Measurements from ENCODE around the gene AP1S3. TPM values are rescaled to one million over a fixed set of nuclear protein-coding genes. Genes with fewer than 3 reads are reported as not detected.

AP1S3 gene
- total and polyA plus RNA-seq, 2 of the 4 experiments (the other 2 are of a cell fraction) = 2.5 to 4.1 TPM

- ChIA-PET POLR2A (ENCODE audit: unreplicated experiment) (no interaction called here), CTCF (no interaction called here)
- H3K9ac ChIP-seq (ENCODE audit: low read depth, low read length) = no peak overlapping the region
- no peak for ATAC-seq (ENCODE audit: low read depth)
- no peak overlapping the region for H3K56ac ChIP-seq (ENCODE audit: extremely low read depth, insufficient read depth, low read length)
- no peaks in the 10 kb centered on the region for H3K36me3 ChIP-seq (ENCODE audit: control insufficient read depth, insufficient read depth, low read length)
- H3K4me2 ChIP-seq (ENCODE audit: low read depth, low read length) = no peak overlapping the region
- no TSS peak for BruUV-seq (replicated peaks)
- 0 out of 2 replicates have a peak overlapping the region, but pooled peaks have one; percentile 42 for H3K23ac ChIP-seq (ENCODE audit: low read depth, low read length)
- no peaks in the 10 kb centered on the region for H4K20me1 ChIP-seq (ENCODE audit: insufficient read depth, low read length)
- H4K91ac ChIP-seq (ENCODE audit: insufficient read depth, low read depth, low read length) = peak overlapping the region; percentile 70
- H3K4me3 ChIP-seq (ENCODE audit: insufficient read depth, low read depth, low read length) = no peak overlapping the region
- dilution Hi-C loops (cut with HindIII; ENCODE audit: low sequenced_read_pairs, unreplicated experiment) = no loop called here
- peak overlapping the region; percentile 94 for H2AK5ac ChIP-seq (ENCODE audit: low read depth, low read length)
- H3K79me1 ChIP-seq (ENCODE audit: low read depth in 1 of 2, low read length in 2 of 2) = no peaks in the 10 kb centered on the region
- peak overlapping the region; percentile 91; the same call in 2 of the 3 replicates for H2BK15ac ChIP-seq (ENCODE audit: low read depth, low read length)
- H2BK20ac ChIP-seq (ENCODE audit: low read depth, low read length) = peak overlapping the region; percentile 80
- TF ChIP-seq, protein P1, sequence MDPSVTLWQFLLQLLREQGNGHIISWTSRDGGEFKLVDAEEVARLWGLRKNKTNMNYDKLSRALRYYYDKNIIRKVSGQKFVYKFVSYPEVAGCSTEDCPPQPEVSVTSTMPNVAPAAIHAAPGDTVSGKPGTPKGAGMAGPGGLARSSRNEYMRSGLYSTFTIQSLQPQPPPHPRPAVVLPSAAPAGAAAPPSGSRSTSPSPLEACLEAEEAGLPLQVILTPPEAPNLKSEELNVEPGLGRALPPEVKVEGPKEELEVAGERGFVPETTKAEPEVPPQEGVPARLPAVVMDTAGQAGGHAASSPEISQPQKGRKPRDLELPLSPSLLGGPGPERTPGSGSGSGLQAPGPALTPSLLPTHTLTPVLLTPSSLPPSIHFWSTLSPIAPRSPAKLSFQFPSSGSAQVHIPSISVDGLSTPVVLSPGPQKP (IDR thresholded peaks at IDR 0.05; ENCODE audit: borderline replicate concordance, low read depth, low read length) = no peak
- no peak for TF ChIP-seq CTCF (conservative IDR thresholded peaks at IDR 0.05; ENCODE audit: low read depth, low read length)
- TF ChIP-seq, protein P2, sequence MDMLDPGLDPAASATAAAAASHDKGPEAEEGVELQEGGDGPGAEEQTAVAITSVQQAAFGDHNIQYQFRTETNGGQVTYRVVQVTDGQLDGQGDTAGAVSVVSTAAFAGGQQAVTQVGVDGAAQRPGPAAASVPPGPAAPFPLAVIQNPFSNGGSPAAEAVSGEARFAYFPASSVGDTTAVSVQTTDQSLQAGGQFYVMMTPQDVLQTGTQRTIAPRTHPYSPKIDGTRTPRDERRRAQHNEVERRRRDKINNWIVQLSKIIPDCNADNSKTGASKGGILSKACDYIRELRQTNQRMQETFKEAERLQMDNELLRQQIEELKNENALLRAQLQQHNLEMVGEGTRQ (IDR thresholded peaks at IDR 0.05; ENCODE audit: low read depth, low read length) = no peak
- H4K5ac ChIP-seq (ENCODE audit: low read depth, low read length) = peak overlapping the region; percentile 83
- intact Hi-C loops (cut with micrococcal nuclease) = loop anchor here (2.0 kb wide), 1 partner anchor 15 kb away; no protein-coding TSS in a partner anchor
- H3K18ac ChIP-seq (ENCODE audit: low read depth, low read length) = peak overlapping the region; percentile 90
- peak overlapping the region; percentile 76 for H2BK120ac ChIP-seq (ENCODE audit: low read depth, low read length)
- H3K9me3 ChIP-seq (ENCODE audit: control insufficient read depth, insufficient read depth, low read length) = no peaks in the 10 kb centered on the region
- H3K14ac ChIP-seq (replicated peaks; ENCODE audit: low read depth, low read length) = peak overlapping the region; percentile 92; the same call in 1 of the 2 replicates
- no peak for DNase-seq
- peaks cover 9% of the 10 kb centered on the region for H3K9me1 ChIP-seq (ENCODE audit: insufficient read depth, low read length)
- H2AFZ ChIP-seq (replicated peaks; ENCODE audit: low read length, poor library complexity) = peak overlapping the region; percentile 48
- peak overlapping the region; percentile 86 for H3K27ac ChIP-seq (ENCODE audit: insufficient read depth, low read length)
- WGBS, 2 experiments (ENCODE audit: extremely low coverage in 2 of 2, insufficient read length in 1 of 2) = 29% methylated on average over 1 of the region's 5 CpGs; no CpG with 5 or more reads in 1 of the 2 experiments
- H2AK9ac ChIP-seq (replicated peaks; ENCODE audit: low read depth, low read length, poor library complexity) = no peak overlapping the region
- peaks cover 17% of the 10 kb centered on the region for H3K4me1 ChIP-seq (ENCODE audit: control insufficient read depth, insufficient read depth, low read length)
- H2BK5ac ChIP-seq (ENCODE audit: low read depth, low read length, poor library complexity, severe bottlenecking) = peak overlapping the region; percentile 70
- peak overlapping the region; percentile 75 to 91 for H4K8ac ChIP-seq (ENCODE audit: low read depth in 2 of 2, low read length in 2 of 2)
- in situ Hi-C loops (cut with MboI; ENCODE audit: low sequenced_read_pairs) = no loop called here
- peak overlapping the region; percentile 81 for H3K4ac ChIP-seq (ENCODE audit: low read depth, low read length)
- H3K27me3 ChIP-seq (ENCODE audit: control insufficient read depth, insufficient read depth, low read length) = no peaks in the 10 kb centered on the region
These were observed 113.4 kb downstream of the AP1S3 start for GRCh38 chr2:223723954-223724411.

Data from IMR-90 (cell line).